Measurements from ENCODE around the gene INTS14.

Gene INTS14

GRCh38 chr15:65610871-65611718 lies at the start of gene INTS14:
TSS of gene INTS14 (minus strand) at chr15:65611131. CDS start at chr15:65607380, 3,751 bp downstream.
- H3K4me3 Mint-ChIP-seq = peak within 1 kb of the TSS; percentile 89
- no peaks in the 10 kb centered on the region for H3K9me3 Mint-ChIP-seq
- DNase-seq (ENCODE audit: low spot score) = peak; percentile 95
- H3K36me3 Mint-ChIP-seq (ENCODE audit: low read depth) = no peaks in the 10 kb centered on the region
- H3K27me3 Mint-ChIP-seq (ENCODE audit: low read depth) = no peaks in the 10 kb centered on the region
- H3K4me1 Mint-ChIP-seq (ENCODE audit: low read depth) = peaks cover 24% of the 10 kb centered on the region
- H3K27ac Mint-ChIP-seq = peak within 1 kb of the TSS; percentile 95

- H3K4me1 Mint-ChIP-seq (ENCODE audit: low read depth) = no peaks in the 10 kb centered on the region
- H3K36me3 Mint-ChIP-seq (ENCODE audit: low read depth) = peaks cover 20% of the 10 kb centered on the region
- H3K4me3 Mint-ChIP-seq = no peak overlapping the region
Observed at GRCh38 chr15:65659502-65660052, 48.6 kb upstream of the INTS14 start.

GRCh38 chr15:65655457-65655856 lies 44.5 kb upstream of the INTS14 start:
- H3K9me3 Mint-ChIP-seq = no peaks in the 10 kb centered on the region
- no peak for DNase-seq (ENCODE audit: low spot score)
- no peak overlapping the region for H3K4me3 Mint-ChIP-seq
- no peak overlapping the region for H3K27ac Mint-ChIP-seq
- no peaks in the 10 kb centered on the region for H3K27me3 Mint-ChIP-seq (ENCODE audit: low read depth)
- H3K36me3 Mint-ChIP-seq (ENCODE audit: low read depth) = peaks cover 8% of the 10 kb centered on the region
- peaks cover 1% of the 10 kb centered on the region for H3K4me1 Mint-ChIP-seq (ENCODE audit: low read depth)

More at GRCh38 chr15:65659502-65660052, 48.6 kb upstream of the INTS14 start:
- Mint-ChIP-seq H3K27me3 (ENCODE audit: low read depth) (no peaks in the 10 kb centered on the region), H3K27ac (no peak overlapping the region), H3K9me3 (no peaks in the 10 kb centered on the region)
- no peak for DNase-seq (ENCODE audit: low spot score)

GRCh38 chr15:65655026-65655425 lies 44.1 kb upstream of the INTS14 start:
- DNase-seq (ENCODE audit: low spot score) = no peak
- H3K36me3 Mint-ChIP-seq (ENCODE audit: low read depth) = peaks cover 11% of the 10 kb centered on the region

GRCh38 chr15:65653801-65654521 lies 43.0 kb upstream of the INTS14 start:
- no peak for DNase-seq (ENCODE audit: low spot score)
- no peak overlapping the region for H3K27ac Mint-ChIP-seq
- H3K4me3 Mint-ChIP-seq = no peak overlapping the region
- H3K36me3 Mint-ChIP-seq (ENCODE audit: low read depth) = peaks cover 11% of the 10 kb centered on the region
- peaks cover 5% of the 10 kb centered on the region for H3K4me1 Mint-ChIP-seq (ENCODE audit: low read depth)
- H3K9me3 Mint-ChIP-seq = no peaks in the 10 kb centered on the region
- H3K27me3 Mint-ChIP-seq (ENCODE audit: low read depth) = no peaks in the 10 kb centered on the region

More at GRCh38 chr15:65655026-65655425, 44.1 kb upstream of the INTS14 start:
- H3K27me3 Mint-ChIP-seq (ENCODE audit: low read depth) = no peaks in the 10 kb centered on the region
- no peak overlapping the region for H3K27ac Mint-ChIP-seq
- no peak overlapping the region for H3K4me3 Mint-ChIP-seq
- H3K4me1 Mint-ChIP-seq (ENCODE audit: low read depth) = peaks cover 5% of the 10 kb centered on the region
- no peaks in the 10 kb centered on the region for H3K9me3 Mint-ChIP-seq

- H3K36me3 Mint-ChIP-seq (ENCODE audit: low read depth) = peaks cover 9% of the 10 kb centered on the region
- H3K4me1 Mint-ChIP-seq (ENCODE audit: low read depth) = peaks cover 5% of the 10 kb centered on the region
- DNase-seq (ENCODE audit: low spot score) = no peak
- no peaks in the 10 kb centered on the region for H3K9me3 Mint-ChIP-seq
- no peak overlapping the region for H3K4me3 Mint-ChIP-seq
- H3K27me3 Mint-ChIP-seq (ENCODE audit: low read depth) = no peaks in the 10 kb centered on the region
- no peak overlapping the region for H3K27ac Mint-ChIP-seq
Observed at GRCh38 chr15:65653341-65653740, 42.4 kb upstream of the INTS14 start.

GRCh38 chr15:65651831-65652749 lies 41.2 kb upstream of the INTS14 start:
- H3K36me3 Mint-ChIP-seq (ENCODE audit: low read depth) = peaks cover 9% of the 10 kb centered on the region
- DNase-seq (ENCODE audit: low spot score) = no peak

GRCh38 chr15:65651042-65651322 lies 40.1 kb upstream of the INTS14 start:
- Mint-ChIP-seq H3K4me3 (no peak overlapping the region), H3K27ac (no peak overlapping the region), H3K9me3 (no peaks in the 10 kb centered on the region), H3K4me1 (ENCODE audit: low read depth) (peaks cover 5% of the 10 kb centered on the region), H3K36me3 (ENCODE audit: low read depth) (peaks cover 9% of the 10 kb centered on the region), H3K27me3 (ENCODE audit: low read depth) (no peaks in the 10 kb centered on the region)
- no peak for DNase-seq (ENCODE audit: low spot score)

More at GRCh38 chr15:65651831-65652749, 41.2 kb upstream of the INTS14 start:
- Mint-ChIP-seq H3K27ac (no peak overlapping the region), H3K4me3 (no peak overlapping the region), H3K9me3 (no peaks in the 10 kb centered on the region), H3K4me1 (ENCODE audit: low read depth) (peaks cover 5% of the 10 kb centered on the region), H3K27me3 (ENCODE audit: low read depth) (no peaks in the 10 kb centered on the region)

- H3K9me3 Mint-ChIP-seq = no peaks in the 10 kb centered on the region
- peak overlapping the region; percentile 18 for H3K27ac Mint-ChIP-seq
- DNase-seq (ENCODE audit: low spot score) = no peak
- peaks cover 8% of the 10 kb centered on the region for H3K36me3 Mint-ChIP-seq (ENCODE audit: low read depth)
- no peaks in the 10 kb centered on the region for H3K27me3 Mint-ChIP-seq (ENCODE audit: low read depth)
- H3K4me1 Mint-ChIP-seq (ENCODE audit: low read depth) = peaks cover 5% of the 10 kb centered on the region
- no peak overlapping the region for H3K4me3 Mint-ChIP-seq
Observed at GRCh38 chr15:65650312-65651041, 39.5 kb upstream of the INTS14 start.

- Mint-ChIP-seq H3K27ac (no peak overlapping the region), H3K4me1 (ENCODE audit: low read depth) (peaks cover 5% of the 10 kb centered on the region), H3K27me3 (ENCODE audit: low read depth) (no peaks in the 10 kb centered on the region), H3K9me3 (no peaks in the 10 kb centered on the region), H3K4me3 (no peak overlapping the region), H3K36me3 (ENCODE audit: low read depth) (peaks cover 2% of the 10 kb centered on the region)
- no peak for DNase-seq (ENCODE audit: low spot score)
Observed at GRCh38 chr15:65646486-65646885, 35.6 kb upstream of the INTS14 start.

GRCh38 chr15:65645392-65645791 lies 34.5 kb upstream of the INTS14 start:
- Mint-ChIP-seq H3K4me3 (no peak overlapping the region), H3K9me3 (no peaks in the 10 kb centered on the region), H3K4me1 (ENCODE audit: low read depth) (peaks cover 4% of the 10 kb centered on the region), H3K27me3 (ENCODE audit: low read depth) (no peaks in the 10 kb centered on the region), H3K27ac (no peak overlapping the region), H3K36me3 (ENCODE audit: low read depth) (peaks cover 2% of the 10 kb centered on the region)
- DNase-seq (ENCODE audit: low spot score) = no peak

GRCh38 chr15:65644282-65644681 lies 33.4 kb upstream of the INTS14 start:
- no peak for DNase-seq (ENCODE audit: low spot score)
- H3K9me3 Mint-ChIP-seq = no peaks in the 10 kb centered on the region
- no peak overlapping the region for H3K4me3 Mint-ChIP-seq
- no peaks in the 10 kb centered on the region for H3K4me1 Mint-ChIP-seq (ENCODE audit: low read depth)
- H3K27ac Mint-ChIP-seq = no peak overlapping the region
- H3K36me3 Mint-ChIP-seq (ENCODE audit: low read depth) = no peaks in the 10 kb centered on the region
- H3K27me3 Mint-ChIP-seq (ENCODE audit: low read depth) = no peaks in the 10 kb centered on the region

- Mint-ChIP-seq H3K27me3 (ENCODE audit: low read depth) (no peaks in the 10 kb centered on the region), H3K4me1 (ENCODE audit: low read depth) (peaks cover 7% of the 10 kb centered on the region), H3K36me3 (ENCODE audit: low read depth) (no peaks in the 10 kb centered on the region), H3K9me3 (no peaks in the 10 kb centered on the region), H3K4me3 (no peak overlapping the region), H3K27ac (no peak overlapping the region)
- no peak for DNase-seq (ENCODE audit: low spot score)
Observed at GRCh38 chr15:65642594-65642993, 31.7 kb upstream of the INTS14 start.
